Fibroblast of skin of back (primary cell): ENCODE measurements around the gene TMEM45A. TPM values are rescaled to one million over a fixed set of nuclear protein-coding genes. Genes with fewer than 3 reads are reported as not detected.
A peak's percentile ranks its signal among the peaks of the same experiment; 100 is the strongest.
"Not testable (repeated sequence)": the region's sequence is repeated elsewhere in the genome, so short reads cannot be mapped to it uniquely, and the experiment has no call there.

ENCODE experiments used
- DNase-seq: peaks from one replicate; pipeline ENCODE4 v3.0.0-alpha.2; 2013
- polyA plus RNA-seq, 2 experiments: library from polyadenylated mRNA; unstranded; fragments of 120-200 nt; gene quantifications; one replicate each; pipeline ENCODE4 v1.2.1, GENCODE V29; 2013; ENCODE audit not compliant: insufficient read length in 2 of 2

The TMEM45A gene
- polyA plus RNA-seq (2013, experiment 1 of 2; ENCODE audit: insufficient read length), result 89.4 TPM
- polyA plus RNA-seq (2013, experiment 2 of 2; ENCODE audit: insufficient read length), result 90.9 TPM

DNA sequence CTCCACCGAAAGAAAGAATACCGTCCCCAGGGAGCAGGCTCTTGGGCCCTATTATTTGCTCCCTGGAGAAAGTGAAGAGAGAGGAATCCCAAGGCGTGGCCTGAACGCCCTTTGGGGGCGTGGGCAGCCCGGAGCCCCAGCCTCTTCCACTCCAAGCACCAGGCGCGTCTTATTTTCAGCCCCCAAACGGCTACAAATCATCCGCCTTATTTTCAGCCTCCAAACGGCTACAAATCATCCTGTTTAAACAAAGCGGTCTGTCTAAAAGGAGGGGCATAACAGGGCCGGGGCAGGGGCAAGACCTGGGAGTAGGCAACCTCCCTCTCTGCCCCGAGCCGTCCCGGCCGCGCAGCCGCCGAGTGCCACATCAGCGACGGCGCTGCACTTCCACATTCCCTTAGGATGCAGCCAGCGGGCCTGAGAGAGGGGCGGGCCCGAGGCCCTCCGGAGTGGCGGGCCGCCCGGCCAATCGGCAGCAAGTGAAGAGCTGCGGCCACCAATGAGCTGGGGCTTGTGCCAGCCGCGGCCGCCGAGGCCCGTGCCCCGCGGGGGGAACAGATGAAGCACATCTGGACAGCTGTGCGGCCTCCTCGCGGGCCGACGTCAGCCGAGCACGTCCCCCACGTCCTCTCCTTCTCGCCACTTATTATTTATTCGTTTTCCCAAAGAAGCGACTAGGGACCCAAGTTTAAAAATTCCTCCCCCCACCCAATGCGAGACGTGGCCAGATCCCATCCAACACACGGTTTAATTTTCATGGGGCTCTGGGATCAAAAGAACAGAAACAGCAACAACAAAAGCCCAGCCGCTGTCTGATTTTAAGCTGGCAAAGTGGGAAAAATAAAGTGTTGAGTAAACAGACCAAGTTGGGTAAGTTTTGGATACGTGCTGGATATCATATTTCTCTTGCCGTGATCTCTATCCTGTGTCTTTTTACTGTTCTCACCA, at the start of gene TMEM45A:
TSS of gene TMEM45A (plus strand) at position 561 of the 948 bp plus-strand sequence. CDS start 62,593 bp downstream, outside the sequence.
- DNase-seq, result peak; percentile 96

GRCh38 chr3:100443690-100444089, 48.7 kb upstream of the TMEM45A start:
- DNase-seq, result no peak

DNA sequence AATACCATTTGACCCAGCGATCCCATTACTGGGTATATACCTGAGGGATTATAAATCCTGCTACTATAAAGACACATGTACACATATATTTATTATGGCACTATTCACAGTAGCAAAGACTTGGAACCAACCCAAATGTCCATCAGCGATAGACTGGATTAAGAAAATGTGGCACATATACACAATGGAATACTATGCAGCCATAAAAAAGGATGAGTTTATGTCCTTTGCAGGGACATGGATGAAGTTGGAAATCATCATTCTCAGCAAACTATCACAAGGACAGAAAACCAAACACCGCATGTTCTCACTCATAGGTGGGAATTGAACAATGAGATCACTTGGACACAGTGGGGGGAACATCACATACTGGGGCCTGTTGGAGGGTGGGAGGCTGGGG, 45.4 kb upstream of the TMEM45A start:
- not testable (repeated sequence) for DNase-seq

DNA sequence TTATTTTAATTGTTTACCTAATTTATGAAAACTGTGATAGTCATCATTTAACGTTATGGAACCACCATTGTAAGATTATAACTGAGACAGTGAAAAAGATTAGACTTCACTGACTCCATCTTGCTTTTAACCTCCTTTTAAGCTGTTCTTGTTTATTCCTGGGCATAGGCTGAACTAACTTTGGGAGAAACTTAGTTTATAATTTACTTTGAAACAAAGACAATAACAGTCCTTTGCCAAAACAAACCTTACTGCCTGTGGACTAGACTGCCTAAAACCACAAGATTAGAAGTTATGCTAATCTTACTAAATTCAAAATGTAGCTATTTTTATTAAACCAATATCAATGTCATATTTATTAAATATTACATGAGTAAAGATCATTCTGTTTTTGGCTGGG, 44.3 kb upstream of the TMEM45A start:
- DNase-seq, result no peak

- no peak for DNase-seq
Observed at GRCh38 chr3:100449214-100449613, 43.2 kb upstream of the TMEM45A start.

GRCh38 chr3:100454677-100455076, 37.7 kb upstream of the TMEM45A start:
- no peak for DNase-seq

DNA sequence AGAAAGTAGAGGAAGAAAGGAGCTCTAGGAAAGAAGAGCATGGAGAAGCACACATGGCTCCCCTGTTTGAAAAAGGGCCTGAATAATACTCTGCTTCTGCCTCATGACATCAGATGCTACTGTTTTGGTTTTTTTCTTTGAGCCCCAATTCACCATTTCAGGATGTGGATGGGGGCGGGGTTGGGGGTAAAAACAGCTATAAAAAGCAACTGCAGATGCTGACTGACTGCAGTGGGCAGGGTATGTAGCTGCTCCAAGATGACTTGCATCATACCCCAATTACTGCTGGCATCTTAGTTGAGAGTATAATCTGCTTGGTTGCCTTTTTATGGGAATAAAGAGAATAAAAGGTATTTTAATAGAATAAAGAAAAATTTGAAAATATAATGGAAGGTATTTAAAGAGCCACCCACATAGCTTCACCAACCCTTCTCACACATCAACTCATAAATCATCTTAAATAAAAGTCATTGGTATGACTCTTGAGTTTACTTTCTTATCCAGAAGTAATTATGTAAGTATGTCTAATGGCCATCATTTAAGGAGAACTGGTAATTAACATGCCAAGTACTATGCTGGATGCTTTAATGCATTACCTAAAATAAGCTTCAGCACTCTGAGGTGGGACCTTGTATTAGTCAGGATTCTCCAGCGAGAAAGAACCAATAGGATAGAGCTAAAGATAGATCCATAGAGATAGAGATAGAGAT, 36.4 kb upstream of the TMEM45A start:
- DNase-seq, result no peak

DNA sequence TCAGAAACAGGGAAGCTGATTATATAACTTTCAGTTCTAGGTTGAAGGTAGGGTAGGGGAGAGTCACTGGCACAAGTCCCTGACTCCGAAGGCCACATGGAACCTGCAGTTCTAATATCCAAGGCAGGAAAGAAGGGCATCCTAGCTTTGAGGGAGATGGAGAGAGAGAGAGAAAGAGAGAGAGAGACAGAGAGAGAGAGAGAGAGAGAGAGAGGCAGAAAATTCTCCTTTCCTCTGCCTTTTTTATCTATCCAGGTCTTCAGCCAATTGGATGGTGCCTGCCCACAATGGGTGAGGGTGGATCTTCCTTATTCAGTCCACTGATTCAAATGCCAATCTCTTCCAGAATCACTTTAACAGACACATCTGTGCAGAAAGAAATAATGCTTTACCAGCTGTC, 35.7 kb upstream of the TMEM45A start:
- no peak for DNase-seq

- no peak for DNase-seq
Observed at GRCh38 chr3:100457811-100458210, 34.6 kb upstream of the TMEM45A start.

DNA sequence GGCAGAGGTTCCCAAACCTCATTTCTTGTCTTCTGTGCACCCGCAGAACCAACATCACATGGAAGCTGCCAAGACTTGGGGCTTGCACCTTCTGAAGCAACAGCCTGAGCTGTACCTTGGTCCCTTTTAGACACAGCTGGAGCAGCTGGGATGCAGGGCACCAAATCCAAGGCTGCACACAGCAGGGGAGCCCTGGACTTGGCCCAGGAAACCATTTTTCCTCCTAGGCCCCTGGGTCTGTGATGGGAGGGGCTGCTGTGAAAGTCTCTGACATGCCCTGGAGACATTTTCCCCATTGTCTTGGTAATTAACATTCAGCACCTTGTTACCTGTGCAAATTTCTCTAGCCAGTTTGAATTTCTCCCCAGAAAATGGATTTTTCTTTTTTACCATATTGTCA, 33.6 kb upstream of the TMEM45A start:
- DNase-seq, result no peak

DNA sequence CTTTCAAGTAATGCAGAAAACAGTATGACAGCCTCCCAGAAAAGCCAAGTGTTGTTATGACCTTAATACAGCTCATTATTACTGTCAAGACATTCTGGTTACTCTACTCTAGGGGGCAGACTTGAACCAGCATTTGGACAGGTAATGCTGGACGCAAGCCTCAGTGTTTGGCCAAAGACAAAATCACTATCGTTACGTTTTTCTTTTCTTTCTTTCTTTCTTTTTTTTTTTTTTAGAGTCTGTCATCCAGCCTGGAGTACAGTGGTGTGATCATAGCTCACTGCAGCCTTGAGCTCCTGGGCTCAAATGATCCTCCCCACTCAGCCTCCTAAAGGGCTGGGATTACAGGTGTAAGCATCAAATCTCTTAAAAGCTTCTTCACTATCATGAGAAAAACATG, 29.4 kb upstream of the TMEM45A start:
- DNase-seq, result peak; percentile 72

- DNase-seq, result no peak
Observed at GRCh38 chr3:100463646-100464155, 28.7 kb upstream of the TMEM45A start.

GRCh38 chr3:100465892-100466777, 26.3 kb upstream of the TMEM45A start:
- no peak for DNase-seq

DNA sequence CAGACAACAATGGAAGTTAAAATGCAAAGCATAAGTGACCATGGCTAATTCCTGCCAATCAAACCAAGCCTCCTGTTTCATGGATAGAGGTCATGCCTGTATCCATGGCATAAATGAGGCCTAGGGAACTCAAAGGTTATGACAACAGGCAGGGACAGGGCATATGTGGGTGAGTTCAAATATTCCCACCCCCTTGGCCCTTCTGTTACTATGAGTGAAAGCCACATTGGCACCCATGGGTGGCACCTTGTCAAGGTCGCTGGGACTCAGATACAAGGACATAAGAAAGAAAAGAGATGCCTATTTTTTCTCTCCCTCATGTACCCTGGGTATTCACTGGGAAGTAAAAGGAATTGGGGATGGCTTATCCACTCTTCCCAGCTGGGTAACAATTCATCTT, 25.3 kb upstream of the TMEM45A start:
- DNase-seq, result no peak

DNA sequence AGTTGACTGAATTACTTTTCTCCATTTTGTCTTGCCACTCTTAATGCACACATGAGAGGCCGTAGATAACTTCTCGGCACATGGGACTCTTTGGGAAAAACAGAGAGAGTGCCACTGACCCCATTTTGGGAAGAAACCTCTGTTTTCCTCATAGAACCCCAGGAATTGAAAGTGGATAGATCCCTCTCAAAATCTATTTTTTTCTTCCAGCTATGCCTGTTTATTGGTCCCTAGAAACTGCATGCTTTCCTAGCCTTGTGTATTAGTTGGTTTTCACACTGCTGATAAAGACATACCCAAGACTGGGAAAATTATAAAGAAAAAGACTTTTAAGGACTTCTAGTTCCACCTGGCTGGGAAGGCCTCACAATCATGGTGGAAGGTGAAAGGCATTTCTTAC, 23.7 kb upstream of the TMEM45A start:
- no peak for DNase-seq

DNA sequence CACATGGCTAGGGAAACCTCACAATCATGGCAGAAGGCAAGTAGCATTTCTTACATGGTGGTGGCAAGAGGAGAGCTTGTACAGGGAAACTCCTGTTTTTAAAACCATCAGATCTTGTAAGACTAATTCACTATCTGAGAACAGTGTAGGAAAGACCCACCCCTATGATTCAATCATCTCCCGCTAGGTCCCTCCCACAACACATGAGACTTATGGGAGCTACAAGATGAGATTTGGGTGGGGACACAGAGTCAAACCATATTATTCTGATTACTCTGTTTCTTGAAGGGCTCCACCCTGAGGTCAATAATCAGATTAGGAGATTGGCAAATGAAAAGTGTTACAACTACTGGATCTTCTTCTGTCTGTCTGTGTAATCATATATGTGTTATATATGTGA, 21.5 kb upstream of the TMEM45A start:
- no peak for DNase-seq

DNA sequence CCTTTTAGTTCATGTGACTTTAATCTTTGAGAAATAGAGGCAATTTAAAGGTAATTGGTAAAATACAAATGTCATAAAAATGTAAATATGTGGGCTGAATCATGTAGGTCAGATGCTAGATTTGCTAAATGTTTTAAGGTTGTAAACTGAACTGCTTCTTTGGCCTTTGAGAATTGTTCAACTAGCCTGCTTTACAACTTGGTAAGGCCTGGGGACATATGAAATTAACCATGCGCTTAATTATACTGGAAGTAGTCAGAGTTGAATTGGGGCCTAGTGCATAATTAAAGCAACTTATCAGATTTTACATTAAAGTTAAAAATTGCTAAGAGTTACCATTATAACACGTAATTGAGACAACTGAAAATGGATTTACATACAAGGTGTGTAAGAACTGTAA, 21.0 kb upstream of the TMEM45A start:
- DNase-seq, result no peak

DNA sequence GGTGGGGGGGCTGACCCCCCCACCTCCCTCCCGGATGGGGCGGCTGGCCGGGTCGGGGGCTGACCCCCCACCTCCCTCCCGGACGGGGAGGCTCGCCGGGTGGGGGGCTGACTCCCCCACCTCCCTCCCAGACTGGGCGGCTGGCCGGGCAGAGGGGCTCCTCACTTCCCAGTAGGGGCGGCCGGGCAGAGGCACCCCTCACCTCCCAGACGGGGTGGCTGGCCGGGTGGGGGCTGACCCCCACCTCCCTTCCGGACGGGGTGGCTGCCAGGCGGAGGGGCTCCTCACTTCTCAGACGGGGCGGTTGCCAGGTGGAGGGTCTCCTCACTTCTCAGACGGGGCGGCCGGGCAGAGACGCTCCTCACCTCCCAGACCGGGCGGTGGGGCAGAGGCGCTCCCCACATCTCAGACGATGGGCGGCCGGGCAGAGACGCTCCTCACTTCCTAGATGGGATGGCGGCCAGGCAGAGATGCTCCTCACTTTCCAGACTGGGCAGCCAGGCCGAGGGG, 14.5 kb upstream of the TMEM45A start:
- not testable (repeated sequence) for DNase-seq

GRCh38 chr3:100478521-100478920, 13.9 kb upstream of the TMEM45A start:
- not testable (repeated sequence) for DNase-seq

GRCh38 chr3:100480081-100480480, 12.3 kb upstream of the TMEM45A start:
- no peak for DNase-seq

DNA sequence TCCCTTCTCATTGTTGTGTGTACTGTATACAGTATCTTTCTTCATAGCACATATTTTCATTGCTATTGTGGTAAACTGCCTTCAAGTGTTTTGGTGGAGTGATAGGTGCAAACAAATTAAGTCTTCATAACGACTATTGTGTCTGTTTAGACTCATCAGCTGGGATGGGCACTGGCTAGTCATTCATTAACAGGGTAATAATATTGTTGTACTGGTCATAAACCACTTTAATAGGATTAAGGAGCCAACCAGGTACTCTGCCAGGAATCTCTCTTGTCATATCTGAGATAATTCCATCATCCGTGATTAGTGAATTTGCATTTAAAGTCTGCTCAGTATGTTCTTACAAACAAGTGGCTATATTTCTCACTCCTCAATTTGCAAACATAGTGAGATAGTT, 10.2 kb upstream of the TMEM45A start:
- no peak for DNase-seq

GRCh38 chr3:100483529-100483928, 8.9 kb upstream of the TMEM45A start:
- no peak for DNase-seq
